Liver (tissue), 9 donors: ENCODE data around the gene CXCR6. TPM values are rescaled to one million over a fixed set of nuclear protein-coding genes. Genes with fewer than 3 reads are reported as not detected.

ENCODE experiments used
- DNase-seq: peaks from one replicate; pipeline ENCODE4 v3.0.0-alpha.2; 2017; ENCODE audit warnings: low spot score
- H3K27ac ChIP-seq, 2 donors: one replicate each; pipeline ENCODE4 v1.7.0; 2013; ENCODE audit warnings: inconsistent platforms in 2 of 2, low read length in 2 of 2, control low read depth in 1 of 2, low read depth in 1 of 2, mild to moderate bottlenecking in 1 of 2
- H3K27me3 ChIP-seq, 4 donors: one replicate each; pipeline versions ENCODE4 v1.6.1 to v1.7.0; 2013; ENCODE audit warnings: low read length in 3 of 4, inconsistent platforms in 1 of 4, mild to moderate bottlenecking in 1 of 4, moderate library complexity in 1 of 4; ENCODE audit not compliant: control insufficient read depth in 4 of 4, insufficient read depth in 4 of 4
- H3K36me3 ChIP-seq, 4 donors: one replicate each; pipeline versions ENCODE4 v1.6.1 to v1.7.0; 2013; ENCODE audit warnings: low read length in 3 of 4, mild to moderate bottlenecking in 3 of 4, low read depth in 1 of 4, moderate library complexity in 1 of 4; ENCODE audit not compliant: control insufficient read depth in 4 of 4, insufficient read depth in 3 of 4
- H3K4me1 ChIP-seq, 4 donors: one replicate each; pipeline versions ENCODE4 v1.6.1 to v1.7.0; 2013; ENCODE audit warnings: low read length in 3 of 4, mild to moderate bottlenecking in 3 of 4, moderate library complexity in 1 of 4; ENCODE audit not compliant: control insufficient read depth in 4 of 4, insufficient read depth in 4 of 4
- H3K4me3 ChIP-seq, 3 donors: one replicate each; pipeline versions ENCODE4 v1.6.1 to v1.7.0; 2013; ENCODE audit warnings: low read length in 3 of 3, control low read depth in 1 of 3, low read depth in 1 of 3, mild to moderate bottlenecking in 1 of 3
- H3K9ac ChIP-seq, 2 donors: one replicate each; pipeline ENCODE4 v1.7.0; 2013; ENCODE audit warnings: low read length in 2 of 2, mild to moderate bottlenecking in 2 of 2, moderate library complexity in 2 of 2, control low read depth in 1 of 2, low read depth in 1 of 2
- H3K9me3 ChIP-seq, 4 donors: one replicate each; pipeline versions ENCODE4 v1.6.1 to v1.7.0; 2013; ENCODE audit warnings: low read length in 3 of 4; ENCODE audit not compliant: control insufficient read depth in 4 of 4
- ATF3 ChIP-seq: IDR thresholded peaks from 2 replicates; pipeline ENCODE4 v1.6.1; 2016; ENCODE audit warnings: antibody characterized with exemption
- CTCF ChIP-seq: fragments of 150-350 bp; IDR thresholded peaks from 2 replicates; pipeline ENCODE4 v1.5.1; 2017; ENCODE audit warnings: improper control_type of control experiment, low read depth, low read length; ENCODE audit not compliant: missing input control
- EGR1 ChIP-seq, 2 donors: IDR thresholded peaks; 2 replicates each; pipeline ENCODE4 v1.6.1; 2016 to 2018; ENCODE audit warnings: antibody characterized with exemption in 2 of 2, low read depth in 2 of 2
- FOXA1 ChIP-seq: IDR thresholded peaks from 2 replicates; pipeline ENCODE4 v1.6.1; 2016; ENCODE audit warnings: antibody characterized with exemption
- FOXA2 ChIP-seq: IDR thresholded peaks from 2 replicates; pipeline ENCODE4 v1.6.1; 2016; ENCODE audit warnings: antibody characterized with exemption
- GABPA ChIP-seq, 2 donors: IDR thresholded peaks in 1 of 2; conservative IDR thresholded peaks in 1 of 2; 2 replicates each; pipeline ENCODE4 v1.6.1; 2016; ENCODE audit warnings: antibody characterized with exemption in 2 of 2, mild to moderate bottlenecking in 1 of 2, moderate library complexity in 1 of 2
- HNF4A ChIP-seq, 2 donors: conservative IDR thresholded peaks; 2 replicates each; pipeline ENCODE4 v1.6.1; 2016; ENCODE audit warnings: antibody characterized with exemption in 2 of 2, mild to moderate bottlenecking in 2 of 2
- HNF4G ChIP-seq: IDR thresholded peaks from 2 replicates; pipeline ENCODE4 v1.6.1; 2016; ENCODE audit warnings: antibody characterized with exemption
- JUND ChIP-seq, 2 donors: IDR thresholded peaks; 2 replicates each; pipeline ENCODE4 v1.6.1; 2016; ENCODE audit warnings: antibody characterized with exemption in 2 of 2
- MAX ChIP-seq: IDR thresholded peaks from 2 replicates; pipeline ENCODE4 v1.6.1; 2016; ENCODE audit warnings: antibody characterized with exemption
- NR2F2 ChIP-seq: IDR thresholded peaks from 2 replicates; pipeline ENCODE4 v1.6.1; 2016; ENCODE audit warnings: antibody characterized with exemption
- RAD21 ChIP-seq, 2 donors: IDR thresholded peaks; 2 replicates each; pipeline ENCODE4 v1.6.1; 2016; ENCODE audit warnings: antibody characterized with exemption in 2 of 2, mild to moderate bottlenecking in 2 of 2
- REST ChIP-seq: IDR thresholded peaks from 2 replicates; pipeline ENCODE4 v1.6.1; 2016; ENCODE audit warnings: antibody characterized with exemption, mild to moderate bottlenecking
- RXRA ChIP-seq, 2 donors: IDR thresholded peaks; 2 replicates each; pipeline ENCODE4 v1.6.1; 2017 to 2018; ENCODE audit warnings: antibody characterized with exemption in 2 of 2, mild to moderate bottlenecking in 1 of 2
- SP1 ChIP-seq: IDR thresholded peaks from 2 replicates; pipeline ENCODE4 v1.6.1; 2018; ENCODE audit warnings: antibody characterized with exemption, mild to moderate bottlenecking
- TAF1 ChIP-seq: conservative IDR thresholded peaks from 2 replicates; pipeline ENCODE4 v1.6.1; 2016; ENCODE audit warnings: antibody characterized with exemption, mild to moderate bottlenecking
- YY1 ChIP-seq: IDR thresholded peaks from 2 replicates; pipeline ENCODE4 v1.6.1; 2016; ENCODE audit warnings: antibody characterized with exemption, mild to moderate bottlenecking
- ZBTB33 ChIP-seq: IDR thresholded peaks from 2 replicates; pipeline ENCODE4 v1.6.1; 2016; ENCODE audit warnings: antibody characterized with exemption
- WGBS: extraction: QIAGEN DNeasy Blood & Tissue Kit; methylation state at CpG from one replicate; pipeline ENCODE4 v1.1.7; 2013; 5-methylcytosine and 5-hydroxymethylcytosine counted together
- polyA plus RNA-seq, 2 donors: library from polyadenylated mRNA; stranded (reverse) in 1 of 2; unstranded in 1 of 2; fragments of 200-250 nt in 1 of 2; fragments of >200 nt in 1 of 2; fragmentation: Nextera tagmentation in 1 of 2; extraction: Ambion mirVana in 1 of 2; gene quantifications; one replicate each; pipeline versions ENCODE4 v1.2.1 to v1.2.3, GENCODE V29; 2013 to 2015
- total RNA-seq, 2 donors: library from RNA; depleted of rRNA; stranded (reverse); fragments of >200 nt; gene quantifications; one replicate each; pipeline ENCODE4 v1.2.3, GENCODE V29; 2014
- donor health status: healthy.
- donor health status: healthy.
- donor health status: healthy.
- donor health status: healthy.
- donor health status: healthy.

CXCR6 gene
- total and polyA plus RNA-seq, 4 donors, result 0.60 to 2.9 (median 0.96) TPM

- Histone ChIP-seq H3K27ac (no peak overlapping the region), H3K27me3 (no peaks in the 10 kb centered on the region), H3K9ac (no peak overlapping the region), H3K4me3 (no peak overlapping the region), H3K36me3 (peaks cover 0 to 59% (median 27%) of the 10 kb centered on the region in 4 donors), H3K4me1 (peaks cover 0 to 3% (median 3%) of the 10 kb centered on the region in 4 donors), H3K9me3 (no peaks in the 10 kb centered on the region)
- WGBS, result 83% methylated on average over 6 of the region's 6 CpGs
- DNase-seq, result no peak
- no peak for TF ChIP-seq GABPA (IDR thresholded peaks at IDR 0.05 in 1 of 2, conservative IDR thresholded peaks at IDR 0.05 in 1 of 2)
- peak in 1 of 2 donors; percentile 9 for TF ChIP-seq RXRA (IDR thresholded peaks at IDR 0.05)
Measured at GRCh38 chr3:45948311-45948781, 5.1 kb downstream of the CXCR6 start.

- H3K4me3 ChIP-seq, result no peak overlapping the region
- DNase-seq, result no peak
- no peaks in the 10 kb centered on the region for H3K9me3 ChIP-seq
- TF ChIP-seq ZBTB33 (no peak), FOXA2 (no peak), TAF1 (no peak), GABPA (IDR thresholded peaks at IDR 0.05 in 1 of 2, conservative IDR thresholded peaks at IDR 0.05 in 1 of 2) (no peak), EGR1 (IDR thresholded peaks at IDR 0.05; ENCODE audit: low read depth in 2 of 2) (no peak), MAX (no peak), CTCF (no peak), RAD21 (IDR thresholded peaks at IDR 0.05) (no peak), HNF4G (no peak), HNF4A (conservative IDR thresholded peaks at IDR 0.05) (no peak), SP1 (no peak), JUND (IDR thresholded peaks at IDR 0.05) (no peak), RXRA (IDR thresholded peaks at IDR 0.05) (no peak), YY1 (no peak), ATF3 (no peak), FOXA1 (no peak), NR2F2 (no peak), REST (no peak)
- H3K36me3 ChIP-seq, result peaks cover 0 to 61% (median 26%) of the 10 kb centered on the region in 4 donors
- no peak overlapping the region for H3K9ac ChIP-seq
- 96% methylated on average over 6 of the region's 6 CpGs for WGBS
- H3K4me1 ChIP-seq, result peaks cover 0 to 7% (median 4%) of the 10 kb centered on the region in 4 donors
- peak overlapping the region in 1 of 2 donors; percentile 1 for H3K27ac ChIP-seq
- H3K27me3 ChIP-seq, result no peaks in the 10 kb centered on the region
Measured at GRCh38 chr3:45948881-45949280, 5.6 kb downstream of the CXCR6 start.
